GM12878 (cell line): Measurements from ENCODE around the gene RETREG3. TPM values are rescaled to one million over a fixed set of nuclear protein-coding genes. Genes with fewer than 3 reads are reported as not detected.

Experiments used
- BACH1 ChIP-seq: fragments of 450-650 bp; IDR thresholded peaks from 2 replicates; pipeline ENCODE4 v1.6.1; 2017; ENCODE audit warnings: mild to moderate bottlenecking, borderline replicate concordance
- CHD2 ChIP-seq: IDR thresholded peaks from 2 replicates; pipeline ENCODE4 v1.6.1; 2011; ENCODE audit warnings: low read depth, low read length, improper control_type of control experiment, borderline replicate concordance
- CREB1 ChIP-seq: IDR thresholded peaks from 2 replicates; pipeline ENCODE4 v1.6.1; 2012; ENCODE audit warnings: low read depth, mild to moderate bottlenecking, inconsistent platforms
- EED ChIP-seq: sonication (generic); IDR thresholded peaks from 2 replicates; pipeline ENCODE4 v1.6.1; 2016; ENCODE audit warnings: antibody characterized with exemption, low read depth
- FOS ChIP-seq: IDR thresholded peaks from 3 replicates; pipeline ENCODE4 v1.6.1; 2011; ENCODE audit warnings: borderline replicate concordance; ENCODE audit not compliant: insufficient read length; ENCODE audit errors: extremely low read depth
- MEF2B ChIP-seq: fragments of 450-650 bp; IDR thresholded peaks from 2 replicates; pipeline ENCODE4 v1.6.1; 2018; ENCODE audit warnings: mild to moderate bottlenecking, moderate library complexity; ENCODE audit not compliant: partially characterized antibody, poor library complexity, severe bottlenecking
- NR2F1 ChIP-seq: fragments of 450-650 bp; conservative IDR thresholded peaks from 2 replicates; pipeline ENCODE4 v1.6.1; 2017; ENCODE audit warnings: mild to moderate bottlenecking
- PAX8 ChIP-seq: fragments of 450-650 bp; IDR thresholded peaks from 2 replicates; pipeline ENCODE4 v1.6.1; 2017; ENCODE audit warnings: mild to moderate bottlenecking, moderate library complexity
- POLR2AphosphoS2 ChIP-seq: IDR thresholded peaks from 2 replicates; pipeline ENCODE4 v1.6.1; 2011; ENCODE audit warnings: low read depth, mild to moderate bottlenecking, low read length, improper control_type of control experiment, moderate library complexity
- POLR2AphosphoS5 ChIP-seq: IDR thresholded peaks from 2 replicates; pipeline ENCODE4 v1.6.1; 2011; ENCODE audit warnings: mild to moderate bottlenecking, low read length, inconsistent platforms
- POU2F2 ChIP-seq: IDR thresholded peaks from 3 replicates; pipeline ENCODE4 v1.6.1; 2011; ENCODE audit warnings: low read depth, mild to moderate bottlenecking, low read length, borderline replicate concordance
- RAD51 ChIP-seq: fragments of 450-650 bp; IDR thresholded peaks from 2 replicates; pipeline ENCODE4 v1.6.1; 2016; ENCODE audit warnings: moderate library complexity, mild to moderate bottlenecking, inconsistent platforms
- RELA ChIP-seq: fragments of 450-650 bp; IDR thresholded peaks from 2 replicates; pipeline ENCODE4 v1.8.0; 2014; ENCODE audit warnings: borderline replicate concordance; ENCODE audit not compliant: partially characterized antibody
- RUNX3 ChIP-seq: IDR thresholded peaks from 2 replicates; pipeline ENCODE4 v1.6.1; 2012; ENCODE audit warnings: low read length, inconsistent platforms
- SIX5 ChIP-seq: IDR thresholded peaks from 2 replicates; pipeline ENCODE4 v1.6.1; 2011; ENCODE audit warnings: mild to moderate bottlenecking, low read depth, low read length, moderate library complexity; ENCODE audit not compliant: severe bottlenecking
- SMAD5 ChIP-seq: IDR thresholded peaks from 2 replicates; pipeline ENCODE4 v1.6.1; 2016; ENCODE audit warnings: antibody characterized with exemption, low read depth
- TCF3 ChIP-seq: IDR thresholded peaks from 2 replicates; pipeline ENCODE4 v1.6.1; 2012; ENCODE audit warnings: low read depth, mild to moderate bottlenecking, low read length, borderline replicate concordance; ENCODE audit not compliant: insufficient read depth
- ZSCAN29 ChIP-seq: fragments of 450-650 bp; IDR thresholded peaks from 2 replicates; pipeline ENCODE4 v1.6.1; 2017; ENCODE audit warnings: mild to moderate bottlenecking, moderate library complexity
- polyA plus RNA-seq, 11 experiments: library from polyadenylated mRNA; depleted of rRNA in 4 of 11; unstranded in 6 of 11; stranded (reverse) in 5 of 11; fragments of >200 nt; fragmentation: Nextera tagmentation in 4 of 11; fragmentation: Illumina TruSeq in 1 of 11; extraction: Ambion mirVana in 4 of 11; extraction: Trizol in 1 of 11; gene quantifications; 1 replicate in 1 of 11; 2 replicates in 10 of 11; pipeline versions ENCODE4 v1.2.1 to v1.2.3, GENCODE V29; 2011 to 2016; ENCODE audit warnings: inconsistent platforms in 2 of 11, missing spikeins in 2 of 11, low read depth in 1 of 11
- total RNA-seq, 4 experiments: library from RNA; depleted of rRNA in 3 of 4; stranded (reverse); fragments of >200 nt in 3 of 4; fragmentation: Illumina TruSeq in 1 of 4; extraction: Trizol in 1 of 4; gene quantifications; 2 replicates each; pipeline versions ENCODE4 v1.2.1 to v1.2.3, GENCODE V29; 2013 to 2021
- TF ChIP-seq, protein P1 (sequence below): IDR thresholded peaks from 2 replicates; pipeline ENCODE4 v1.6.1; 2011; ENCODE audit warnings: low read depth, low read length, improper control_type of control experiment, borderline replicate concordance
- TF ChIP-seq, protein P2 (sequence below): fragments of 450-650 bp; IDR thresholded peaks from 2 replicates; pipeline ENCODE4 v1.6.1; 2018; ENCODE audit warnings: borderline replicate concordance, mild to moderate bottlenecking; ENCODE audit not compliant: partially characterized antibody
- TF ChIP-seq, protein P3 (sequence below): fragments of 450-650 bp; IDR thresholded peaks from 2 replicates; pipeline ENCODE4 v1.6.1; 2018; ENCODE audit warnings: mild to moderate bottlenecking, low read depth, moderate library complexity; ENCODE audit not compliant: partially characterized antibody
- TF ChIP-seq, protein P4 (sequence below): IDR thresholded peaks from 2 replicates; pipeline ENCODE4 v1.6.1; 2012; ENCODE audit warnings: low read depth, low read length, improper control_type of control experiment
- TF ChIP-seq, protein P5 (sequence below): fragments of 450-650 bp; IDR thresholded peaks from 2 replicates; pipeline ENCODE4 v1.6.1; 2016; ENCODE audit warnings: mild to moderate bottlenecking

RETREG3 gene
- total and polyA plus RNA-seq, 10 of the 15 experiments (the other 5 are each of a cell fraction or from before 2014, with no cell fraction given) = 7.0 to 50.6 (median 27.3) TPM

DNA sequence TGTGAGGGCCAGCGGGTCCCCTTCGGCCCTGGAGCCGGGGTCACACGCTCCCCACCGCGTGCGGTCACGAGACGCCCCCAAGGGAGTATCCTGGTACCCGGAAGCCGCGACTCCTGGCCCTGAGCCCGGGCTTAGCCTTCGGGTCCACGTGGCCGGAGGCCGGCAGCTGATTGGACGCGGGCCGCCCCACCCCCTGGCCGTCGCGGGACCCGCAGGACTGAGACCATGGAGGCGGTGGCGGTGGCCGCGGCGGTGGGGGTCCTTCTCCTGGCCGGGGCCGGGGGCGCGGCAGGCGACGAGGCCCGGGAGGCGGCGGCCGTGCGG, 73.2 kb downstream of the RETREG3 start, which contains the start of gene NAGLU (continued):
- peak; percentile 90 for TF ChIP-seq RAD51
- TF ChIP-seq NR2F1 = peak; percentile 98
- 0 out of 2 replicates have a peak, but pooled peaks have one; percentile 43 for TF ChIP-seq SMAD5
- peak; percentile 62 for TF ChIP-seq CHD2
- peak; percentile 99 for TF ChIP-seq MEF2B
- peak; percentile 70 for TF ChIP-seq POLR2AphosphoS5
- TF ChIP-seq, protein P1, sequence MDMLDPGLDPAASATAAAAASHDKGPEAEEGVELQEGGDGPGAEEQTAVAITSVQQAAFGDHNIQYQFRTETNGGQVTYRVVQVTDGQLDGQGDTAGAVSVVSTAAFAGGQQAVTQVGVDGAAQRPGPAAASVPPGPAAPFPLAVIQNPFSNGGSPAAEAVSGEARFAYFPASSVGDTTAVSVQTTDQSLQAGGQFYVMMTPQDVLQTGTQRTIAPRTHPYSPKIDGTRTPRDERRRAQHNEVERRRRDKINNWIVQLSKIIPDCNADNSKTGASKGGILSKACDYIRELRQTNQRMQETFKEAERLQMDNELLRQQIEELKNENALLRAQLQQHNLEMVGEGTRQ = peak; percentile 90
- TF ChIP-seq EED = 0 out of 2 replicates have a peak, but pooled peaks have one; percentile 38
- no peak; the same call in 1 of the 2 replicates for TF ChIP-seq POLR2AphosphoS2
- TF ChIP-seq RUNX3 = peak; percentile 85
- TF ChIP-seq, protein P2, sequence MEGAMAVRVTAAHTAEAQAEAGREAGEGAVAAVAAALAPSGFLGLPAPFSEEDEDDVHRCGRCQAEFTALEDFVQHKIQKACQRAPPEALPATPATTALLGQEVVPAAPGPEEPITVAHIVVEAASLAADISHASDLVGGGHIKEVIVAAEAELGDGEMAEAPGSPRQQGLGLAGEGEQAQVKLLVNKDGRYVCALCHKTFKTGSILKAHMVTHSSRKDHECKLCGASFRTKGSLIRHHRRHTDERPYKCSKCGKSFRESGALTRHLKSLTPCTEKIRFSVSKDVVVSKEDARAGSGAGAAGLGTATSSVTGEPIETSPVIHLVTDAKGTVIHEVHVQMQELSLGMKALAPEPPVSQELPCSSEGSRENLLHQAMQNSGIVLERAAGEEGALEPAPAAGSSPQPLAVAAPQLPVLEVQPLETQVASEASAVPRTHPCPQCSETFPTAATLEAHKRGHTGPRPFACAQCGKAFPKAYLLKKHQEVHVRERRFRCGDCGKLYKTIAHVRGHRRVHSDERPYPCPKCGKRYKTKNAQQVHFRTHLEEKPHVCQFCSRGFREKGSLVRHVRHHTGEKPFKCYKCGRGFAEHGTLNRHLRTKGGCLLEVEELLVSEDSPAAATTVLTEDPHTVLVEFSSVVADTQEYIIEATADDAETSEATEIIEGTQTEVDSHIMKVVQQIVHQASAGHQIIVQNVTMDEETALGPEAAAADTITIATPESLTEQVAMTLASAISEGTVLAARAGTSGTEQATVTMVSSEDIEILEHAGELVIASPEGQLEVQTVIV = peak; percentile 89
- TF ChIP-seq, protein P3, sequence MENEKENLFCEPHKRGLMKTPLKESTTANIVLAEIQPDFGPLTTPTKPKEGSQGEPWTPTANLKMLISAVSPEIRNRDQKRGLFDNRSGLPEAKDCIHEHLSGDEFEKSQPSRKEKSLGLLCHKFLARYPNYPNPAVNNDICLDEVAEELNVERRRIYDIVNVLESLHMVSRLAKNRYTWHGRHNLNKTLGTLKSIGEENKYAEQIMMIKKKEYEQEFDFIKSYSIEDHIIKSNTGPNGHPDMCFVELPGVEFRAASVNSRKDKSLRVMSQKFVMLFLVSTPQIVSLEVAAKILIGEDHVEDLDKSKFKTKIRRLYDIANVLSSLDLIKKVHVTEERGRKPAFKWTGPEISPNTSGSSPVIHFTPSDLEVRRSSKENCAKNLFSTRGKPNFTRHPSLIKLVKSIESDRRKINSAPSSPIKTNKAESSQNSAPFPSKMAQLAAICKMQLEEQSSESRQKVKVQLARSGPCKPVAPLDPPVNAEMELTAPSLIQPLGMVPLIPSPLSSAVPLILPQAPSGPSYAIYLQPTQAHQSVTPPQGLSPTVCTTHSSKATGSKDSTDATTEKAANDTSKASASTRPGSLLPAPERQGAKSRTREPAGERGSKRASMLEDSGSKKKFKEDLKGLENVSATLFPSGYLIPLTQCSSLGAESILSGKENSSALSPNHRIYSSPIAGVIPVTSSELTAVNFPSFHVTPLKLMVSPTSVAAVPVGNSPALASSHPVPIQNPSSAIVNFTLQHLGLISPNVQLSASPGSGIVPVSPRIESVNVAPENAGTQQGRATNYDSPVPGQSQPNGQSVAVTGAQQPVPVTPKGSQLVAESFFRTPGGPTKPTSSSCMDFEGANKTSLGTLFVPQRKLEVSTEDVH = no peak
- TF ChIP-seq POU2F2 = peak; percentile 75; the same call in 2 of the 3 replicates
- TF ChIP-seq, protein P4, sequence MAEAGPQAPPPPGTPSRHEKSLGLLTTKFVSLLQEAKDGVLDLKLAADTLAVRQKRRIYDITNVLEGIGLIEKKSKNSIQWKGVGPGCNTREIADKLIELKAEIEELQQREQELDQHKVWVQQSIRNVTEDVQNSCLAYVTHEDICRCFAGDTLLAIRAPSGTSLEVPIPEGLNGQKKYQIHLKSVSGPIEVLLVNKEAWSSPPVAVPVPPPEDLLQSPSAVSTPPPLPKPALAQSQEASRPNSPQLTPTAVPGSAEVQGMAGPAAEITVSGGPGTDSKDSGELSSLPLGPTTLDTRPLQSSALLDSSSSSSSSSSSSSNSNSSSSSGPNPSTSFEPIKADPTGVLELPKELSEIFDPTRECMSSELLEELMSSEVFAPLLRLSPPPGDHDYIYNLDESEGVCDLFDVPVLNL = no peak
- no peak for TF ChIP-seq SIX5
- 0 out of 2 replicates have a peak, but pooled peaks have one; percentile 25 for TF ChIP-seq CREB1
- peak; percentile 28 for TF ChIP-seq FOS
- no peak for TF ChIP-seq PAX8
- TF ChIP-seq RELA = peak; percentile 26
- TF ChIP-seq, protein P5, sequence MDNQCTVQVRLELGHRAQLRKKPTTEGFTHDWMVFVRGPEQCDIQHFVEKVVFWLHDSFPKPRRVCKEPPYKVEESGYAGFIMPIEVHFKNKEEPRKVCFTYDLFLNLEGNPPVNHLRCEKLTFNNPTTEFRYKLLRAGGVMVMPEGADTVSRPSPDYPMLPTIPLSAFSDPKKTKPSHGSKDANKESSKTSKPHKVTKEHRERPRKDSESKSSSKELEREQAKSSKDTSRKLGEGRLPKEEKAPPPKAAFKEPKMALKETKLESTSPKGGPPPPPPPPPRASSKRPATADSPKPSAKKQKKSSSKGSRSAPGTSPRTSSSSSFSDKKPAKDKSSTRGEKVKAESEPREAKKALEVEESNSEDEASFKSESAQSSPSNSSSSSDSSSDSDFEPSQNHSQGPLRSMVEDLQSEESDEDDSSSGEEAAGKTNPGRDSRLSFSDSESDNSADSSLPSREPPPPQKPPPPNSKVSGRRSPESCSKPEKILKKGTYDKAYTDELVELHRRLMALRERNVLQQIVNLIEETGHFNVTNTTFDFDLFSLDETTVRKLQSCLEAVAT = no peak
- no peak; the same call in 1 of the 2 replicates for TF ChIP-seq ZSCAN29
- TF ChIP-seq TCF3 = 0 out of 2 replicates have a peak, but pooled peaks have one; percentile 51
- peak; percentile 74; the same call in 1 of the 2 replicates for TF ChIP-seq BACH1
